NCI-H526 (cell line): ENCODE results near the gene TMEM272.
A peak's percentile ranks its signal among the peaks of the same experiment; 100 is the strongest.

Source experiments
- DNase-seq, 2 experiments: peaks; one replicate each; lab custom pipeline; 2025; lab: John Stamatoyannopoulos, UW

Gene TMEM272

GRCh38 chr13:51780099-51780498, 64.9 kb downstream of the TMEM272 start:
- no peak for DNase-seq

GRCh38 chr13:51778392-51778791, 66.6 kb downstream of the TMEM272 start:
- no peak for DNase-seq

- no peak for DNase-seq
These were observed 67.1 kb downstream of the TMEM272 start for GRCh38 chr13:51777921-51778320.

GRCh38 chr13:51776179-51776578, 68.8 kb downstream of the TMEM272 start:
- no peak for DNase-seq

GRCh38 chr13:51773515-51773914, 71.5 kb downstream of the TMEM272 start:
- no peak for DNase-seq

- no peak for DNase-seq
These were observed 72.2 kb downstream of the TMEM272 start for GRCh38 chr13:51772781-51773180.

GRCh38 chr13:51772105-51772455, 72.9 kb downstream of the TMEM272 start:
- no peak for DNase-seq

GRCh38 chr13:51771418-51772104, 73.4 kb downstream of the TMEM272 start:
- no peak for DNase-seq

- no peak for DNase-seq
These were observed 74.1 kb downstream of the TMEM272 start for GRCh38 chr13:51770681-51771417.

- DNase-seq: no peak
These were observed 74.8 kb downstream of the TMEM272 start for GRCh38 chr13:51770160-51770559.

GRCh38 chr13:51769455-51770127, 75.4 kb downstream of the TMEM272 start:
- no peak for DNase-seq

GRCh38 chr13:51768976-51769375, 76.0 kb downstream of the TMEM272 start:
- no peak for DNase-seq

GRCh38 chr13:51768378-51768921, 76.5 kb downstream of the TMEM272 start:
- DNase-seq: no peak

- DNase-seq: peak in 1 of 2 experiments; percentile 30
These were observed 77.9 kb downstream of the TMEM272 start for GRCh38 chr13:51767100-51767499.

GRCh38 chr13:51765142-51765515, 79.8 kb downstream of the TMEM272 start:
- DNase-seq: no peak

GRCh38 chr13:51764184-51765141, 80.5 kb downstream of the TMEM272 start:
- DNase-seq: peak; percentile 78 to 81

GRCh38 chr13:51763486-51763885, 81.5 kb downstream of the TMEM272 start:
- DNase-seq: no peak
